Thymus (tissue), 14 donors: Measurements from ENCODE around the gene ASPSCR1. TPM values are rescaled to one million over a fixed set of nuclear protein-coding genes. Genes with fewer than 3 reads are reported as not detected.

Experiments
- DNase-seq, 9 donors: peaks; one replicate each; pipeline ENCODE4 v3.0.0-alpha.2; 2013; ENCODE audit warnings: low spot score in 9 of 9, low read depth in 6 of 9, missing footprints in 1 of 9
- H3K27ac ChIP-seq, 2 donors: one replicate each; pipeline ENCODE4 v1.5.1; 2013; ENCODE audit warnings: control low read depth in 1 of 2, low read depth in 1 of 2, low read length in 1 of 2, mild to moderate bottlenecking in 1 of 2, moderate library complexity in 1 of 2
- H3K27me3 ChIP-seq, 2 donors: one replicate each; pipeline ENCODE4 v1.5.1; 2013; ENCODE audit warnings: low read length in 1 of 2; ENCODE audit not compliant: control insufficient read depth in 2 of 2, insufficient read depth in 1 of 2
- H3K36me3 ChIP-seq, 2 donors: one replicate each; pipeline ENCODE4 v1.5.1; 2013; ENCODE audit warnings: low read length in 1 of 2, mild to moderate bottlenecking in 1 of 2, moderate library complexity in 1 of 2; ENCODE audit not compliant: control insufficient read depth in 2 of 2, insufficient read depth in 2 of 2
- H3K4me1 ChIP-seq, 2 donors: one replicate each; pipeline ENCODE4 v1.5.1; 2013; ENCODE audit warnings: low read length in 2 of 2; ENCODE audit not compliant: control insufficient read depth in 2 of 2, insufficient read depth in 2 of 2
- H3K4me3 ChIP-seq, 2 donors: one replicate each; pipeline ENCODE4 v1.5.1; 2013; ENCODE audit warnings: low read length in 2 of 2, control low read depth in 1 of 2, mild to moderate bottlenecking in 1 of 2
- H3K9me3 ChIP-seq, 2 donors: one replicate each; pipeline ENCODE4 v1.5.1; 2013; ENCODE audit warnings: low read length in 1 of 2, mild to moderate bottlenecking in 1 of 2; ENCODE audit not compliant: control insufficient read depth in 2 of 2, insufficient read depth in 1 of 2
- WGBS: extraction: QIAGEN DNeasy Blood & Tissue Kit; methylation state at CpG from one replicate; pipeline ENCODE4 v1.1.7; 2013; 5-methylcytosine and 5-hydroxymethylcytosine counted together
- long read RNA-seq, 10 donors: transcript quantifications; one replicate each; lab custom pipeline, GENCODE V29; 2026
- polyA plus RNA-seq: library from polyadenylated mRNA; stranded (reverse); fragments of 200-250 nt; gene quantifications from one replicate; pipeline ENCODE4 v1.2.3, GENCODE V29; 2013
- total RNA-seq: library from RNA; stranded (reverse); fragments of 120-200 nt; gene quantifications from one replicate; pipeline ENCODE4 v1.2.4, GENCODE V29; 2013
- donor health status: healthy.

The ASPSCR1 gene, protein sequence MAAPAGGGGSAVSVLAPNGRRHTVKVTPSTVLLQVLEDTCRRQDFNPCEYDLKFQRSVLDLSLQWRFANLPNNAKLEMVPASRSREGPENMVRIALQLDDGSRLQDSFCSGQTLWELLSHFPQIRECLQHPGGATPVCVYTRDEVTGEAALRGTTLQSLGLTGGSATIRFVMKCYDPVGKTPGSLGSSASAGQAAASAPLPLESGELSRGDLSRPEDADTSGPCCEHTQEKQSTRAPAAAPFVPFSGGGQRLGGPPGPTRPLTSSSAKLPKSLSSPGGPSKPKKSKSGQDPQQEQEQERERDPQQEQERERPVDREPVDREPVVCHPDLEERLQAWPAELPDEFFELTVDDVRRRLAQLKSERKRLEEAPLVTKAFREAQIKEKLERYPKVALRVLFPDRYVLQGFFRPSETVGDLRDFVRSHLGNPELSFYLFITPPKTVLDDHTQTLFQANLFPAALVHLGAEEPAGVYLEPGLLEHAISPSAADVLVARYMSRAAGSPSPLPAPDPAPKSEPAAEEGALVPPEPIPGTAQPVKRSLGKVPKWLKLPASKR
- total RNA-seq (27.6 TPM), polyA plus RNA-seq (57.6 TPM)
- long read RNA-seq, donor 1 = 0 reads
- long read RNA-seq, donor 2, transcript ASPSCR1-202 (16 exons, 1,843 nt) = major isoform, 13 of 22 reads
- long read RNA-seq, donor 2, partial matches to known transcripts = 5 of 22 reads
- long read RNA-seq, donor 2, other reads (novel, unspliced or antisense) = 0 of 22 reads
- long read RNA-seq, donor 3, partial matches to known transcripts = 0 of 6 reads
- long read RNA-seq, donor 3, other reads (novel, unspliced or antisense) = 0 of 6 reads
- long read RNA-seq, donor 4, transcript ASPSCR1-217 (2 exons, 3,976 nt) = major isoform, 5 of 8 reads
- long read RNA-seq, donor 4, partial matches to known transcripts = 0 of 8 reads
- long read RNA-seq, donor 4, other reads (novel, unspliced or antisense) = 0 of 8 reads
- long read RNA-seq, donor 5, transcript ASPSCR1-202 (16 exons, 1,843 nt) = major isoform, 6 of 10 reads
- long read RNA-seq, donor 5, partial matches to known transcripts = 0 of 10 reads
- long read RNA-seq, donor 5, other reads (novel, unspliced or antisense) = 0 of 10 reads
- long read RNA-seq, donor 6, transcript ASPSCR1-202 (16 exons, 1,843 nt) = major isoform, 5 of 7 reads
- long read RNA-seq, donor 6, partial matches to known transcripts = 0 of 7 reads
- long read RNA-seq, donor 6, other reads (novel, unspliced or antisense) = 0 of 7 reads
- long read RNA-seq, donor 7, partial matches to known transcripts = 0 of 3 reads
- long read RNA-seq, donor 7, other reads (novel, unspliced or antisense) = 0 of 3 reads
- long read RNA-seq, donor 8, partial matches to known transcripts = 0 of 2 reads
- long read RNA-seq, donor 8, other reads (novel, unspliced or antisense) = 0 of 2 reads
- long read RNA-seq, donor 9, full-length matches to known transcripts = 5 of 5 reads
- long read RNA-seq, donor 9, partial matches to known transcripts = 0 of 5 reads
- long read RNA-seq, donor 9, other reads (novel, unspliced or antisense) = 0 of 5 reads
- long read RNA-seq, donor 10, partial matches to known transcripts = 0 of 2 reads
- long read RNA-seq, donor 10, other reads (novel, unspliced or antisense) = 0 of 2 reads

DNA sequence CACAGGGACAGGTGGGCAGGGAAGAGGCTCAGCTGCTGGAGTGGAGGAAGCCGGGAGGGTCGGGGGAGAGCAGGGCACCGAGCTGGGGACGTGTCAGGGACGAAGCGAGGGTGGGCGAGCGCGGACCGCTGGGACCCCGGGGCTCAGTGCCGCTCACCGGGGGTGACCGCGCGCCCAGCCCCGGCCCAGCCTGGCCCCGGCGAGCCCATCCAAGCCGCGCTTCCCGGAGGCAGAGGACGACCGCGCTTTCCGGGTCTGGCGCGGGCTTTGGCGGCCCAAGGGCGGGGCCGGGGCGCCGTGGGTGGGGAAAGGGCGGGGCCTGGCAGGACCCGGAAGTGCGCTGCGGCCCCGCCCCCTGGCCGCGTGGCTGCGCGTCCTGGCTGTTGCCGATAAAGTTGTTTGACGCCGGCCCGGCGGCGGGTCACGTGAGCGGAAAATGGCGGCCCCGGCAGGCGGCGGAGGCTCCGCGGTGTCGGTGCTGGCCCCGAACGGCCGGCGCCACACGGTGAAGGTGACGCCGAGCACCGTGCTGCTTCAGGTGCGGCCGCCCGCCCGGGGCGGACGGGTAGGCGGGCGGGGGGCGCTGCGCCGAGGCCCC is at the start of gene ASPSCR1:
Gene ASPSCR1, plus strand, starts transcription at position 419 of the 598 bp plus-strand sequence. Its CDS starts 18 bp downstream, at position 437.
- WGBS = under 1% methylated on average over 76 of the region's 76 CpGs
- peaks cover 0 to 21% of the 10 kb centered on the region in 2 donors for H3K9me3 ChIP-seq
- peak; percentile 70 to 94 (median 88) for DNase-seq

DNA sequence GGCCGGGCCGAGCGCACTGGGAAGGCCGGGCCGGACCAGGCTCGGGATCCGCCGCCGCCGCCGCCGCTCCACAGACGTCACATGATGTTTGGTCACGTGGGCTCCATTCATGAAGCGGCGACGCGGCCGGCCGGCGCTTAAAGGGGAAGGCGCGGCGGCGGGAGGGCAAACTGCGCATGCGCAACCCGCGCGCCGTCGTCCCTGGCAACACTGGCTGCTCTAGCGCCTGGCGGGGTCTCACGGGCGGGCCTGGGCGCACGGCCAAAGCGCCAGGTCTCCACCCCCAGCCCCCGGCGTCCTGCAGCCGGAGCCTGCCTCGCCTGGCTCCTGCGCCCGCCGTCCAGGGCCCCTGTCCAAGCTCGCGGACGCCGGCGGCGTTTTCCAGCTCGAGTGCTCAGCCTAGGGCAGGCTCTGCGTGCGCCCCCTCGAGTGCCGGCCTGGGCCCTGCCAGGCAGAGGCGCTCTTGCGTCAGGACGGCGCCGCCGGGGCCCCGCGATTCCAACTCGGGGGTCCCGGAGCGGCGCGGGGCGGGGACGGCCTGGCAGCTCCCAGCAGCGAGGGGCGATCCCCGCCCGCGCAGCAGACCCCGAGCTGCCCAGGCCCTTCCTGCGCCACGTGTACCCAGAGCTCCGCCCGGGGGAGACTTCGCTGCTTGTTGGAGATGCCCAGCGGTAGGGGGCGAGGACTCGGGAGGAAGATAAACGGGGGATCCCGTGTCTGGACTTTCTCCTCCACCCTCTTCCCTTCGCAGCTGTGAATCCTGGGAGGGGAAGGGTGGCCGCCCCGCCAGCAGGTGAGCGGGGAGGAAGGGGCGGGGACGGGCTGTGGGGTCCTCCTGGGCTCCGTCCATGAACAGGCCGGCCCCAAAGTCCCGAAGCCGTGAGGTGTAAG is 49.5 kb upstream of the ASPSCR1 start, which contains the start of gene MAFG:
Gene MAFG, minus strand, starts transcription at position 83 of the 891 bp plus-strand sequence. CDS start 4,550 bp downstream, outside the sequence.
- 1% methylated on average over 98 of the region's 98 CpGs for WGBS
- peak within 1 kb of the TSS; percentile 76 to 78 for H3K27ac ChIP-seq
- H3K4me3 ChIP-seq = peak within 1 kb of the TSS; percentile 59 to 92
- H3K36me3 ChIP-seq = peaks cover under 1% of the 10 kb centered on the region in 2 donors
- peaks cover 35 to 54% of the 10 kb centered on the region in 2 donors for H3K4me1 ChIP-seq
- H3K9me3 ChIP-seq = peaks cover 0 to 8% of the 10 kb centered on the region in 2 donors
- peaks cover 20 to 55% of the 10 kb centered on the region in 2 donors for H3K27me3 ChIP-seq
- peak; percentile 65 to 97 (median 91) for DNase-seq

More for the DNA sequence above, at the start of gene ASPSCR1:
- Histone ChIP-seq H3K4me1 (peaks cover 11 to 34% of the 10 kb centered on the region in 2 donors), H3K27ac (peak within 1 kb of the TSS in 1 of 2 donors; percentile 94), H3K27me3 (peaks cover 5 to 15% of the 10 kb centered on the region in 2 donors), H3K4me3 (peak within 1 kb of the TSS; percentile 77 to 92), H3K36me3 (peaks cover 0 to 8% of the 10 kb centered on the region in 2 donors)

DNA sequence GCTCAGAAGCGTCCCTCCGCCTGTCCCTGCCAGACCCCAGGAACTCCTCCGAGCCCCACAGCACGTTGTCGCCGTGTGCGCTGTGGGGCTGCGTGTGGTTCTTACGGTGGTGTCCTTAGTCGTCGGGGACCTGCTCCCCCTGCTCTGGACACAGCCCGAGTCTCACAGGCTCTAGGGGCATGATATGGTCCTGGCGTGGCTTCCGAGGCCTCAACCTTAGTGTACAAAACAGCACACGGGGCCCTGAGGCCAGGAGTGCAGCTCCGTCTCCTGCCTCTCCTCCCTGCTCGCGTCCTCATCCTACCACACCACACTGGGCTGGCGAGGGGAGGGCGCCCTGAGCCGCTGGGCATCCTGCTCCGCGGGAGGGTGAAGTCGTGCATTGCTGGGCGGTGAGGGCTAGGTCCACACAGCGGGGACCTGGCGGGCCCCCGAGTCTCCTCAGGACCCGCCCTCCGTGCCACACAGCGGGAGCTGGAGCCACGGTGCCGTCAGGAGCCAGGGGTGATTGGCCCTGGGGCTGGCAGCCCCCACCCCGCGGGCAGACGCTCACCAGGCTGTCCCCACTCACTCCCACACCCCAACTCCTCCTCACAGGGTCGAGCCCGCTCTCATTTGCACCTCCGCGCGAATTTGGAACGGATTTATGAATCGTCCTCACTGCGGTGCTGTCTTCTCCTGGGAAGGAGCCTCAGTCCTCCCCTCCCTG is 48.7 kb upstream of the ASPSCR1 start:
- H3K4me3 ChIP-seq = peak overlapping the region; percentile 27 to 92
- H3K4me1 ChIP-seq = peaks cover 31 to 52% of the 10 kb centered on the region in 2 donors
- no peak for DNase-seq
- WGBS = 24% methylated on average over 44 of the region's 44 CpGs
- peaks cover 0 to 8% of the 10 kb centered on the region in 2 donors for H3K9me3 ChIP-seq
- no peak overlapping the region for H3K27ac ChIP-seq
- H3K27me3 ChIP-seq = peaks cover 20 to 52% of the 10 kb centered on the region in 2 donors
- no peaks in the 10 kb centered on the region for H3K36me3 ChIP-seq

DNA sequence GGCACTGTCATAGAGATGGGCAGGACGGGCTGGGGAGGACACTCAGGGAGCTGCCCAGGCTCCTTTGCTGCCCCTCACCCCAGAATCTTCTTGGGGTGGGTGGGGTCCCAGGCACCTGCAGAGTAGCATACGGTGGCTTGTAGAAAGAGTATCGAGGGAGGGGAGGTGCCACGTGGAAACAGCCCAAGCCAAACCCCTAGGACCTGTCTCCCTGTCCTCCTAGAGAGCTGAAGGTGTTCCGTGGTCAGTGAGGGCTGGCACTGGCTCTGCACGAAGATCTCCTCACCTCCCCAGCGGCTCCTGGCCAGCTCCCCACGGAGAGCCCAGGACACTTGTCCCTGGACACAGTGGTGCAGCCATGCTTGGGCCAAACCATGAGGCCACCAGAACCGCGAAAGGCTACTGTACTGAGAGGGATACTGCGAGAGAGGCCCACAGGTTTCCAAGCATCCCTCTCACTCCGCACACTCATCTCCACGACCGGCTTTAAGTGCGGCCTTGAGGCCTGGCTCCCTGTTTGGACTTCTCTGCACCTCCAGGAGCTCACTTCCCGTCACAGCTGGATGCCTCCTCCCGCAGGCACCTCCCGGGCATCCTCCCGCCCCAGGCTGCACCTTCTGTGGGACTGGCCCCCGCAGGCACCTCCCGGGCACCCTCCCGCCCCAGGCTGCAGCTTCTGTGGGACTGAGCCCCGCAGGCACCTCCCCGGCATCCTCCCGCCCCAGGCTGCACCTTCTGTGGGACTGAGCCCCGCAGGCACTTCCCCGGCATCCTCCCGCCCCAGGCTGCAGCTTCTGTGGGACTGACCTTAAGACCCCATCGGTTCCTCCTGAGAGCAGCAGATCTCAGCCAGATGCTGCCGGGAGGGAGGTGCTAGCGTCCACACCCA is 47.9 kb upstream of the ASPSCR1 start:
- no peak overlapping the region for H3K27ac ChIP-seq
- peaks cover 0 to 8% of the 10 kb centered on the region in 2 donors for H3K9me3 ChIP-seq
- DNase-seq = no peak
- H3K27me3 ChIP-seq = peaks cover 20 to 47% of the 10 kb centered on the region in 2 donors
- H3K36me3 ChIP-seq = no peaks in the 10 kb centered on the region
- H3K4me3 ChIP-seq = peak overlapping the region in 1 of 2 donors; percentile 27
- 94% methylated on average over 31 of the region's 31 CpGs for WGBS
- peaks cover 24 to 44% of the 10 kb centered on the region in 2 donors for H3K4me1 ChIP-seq

DNA sequence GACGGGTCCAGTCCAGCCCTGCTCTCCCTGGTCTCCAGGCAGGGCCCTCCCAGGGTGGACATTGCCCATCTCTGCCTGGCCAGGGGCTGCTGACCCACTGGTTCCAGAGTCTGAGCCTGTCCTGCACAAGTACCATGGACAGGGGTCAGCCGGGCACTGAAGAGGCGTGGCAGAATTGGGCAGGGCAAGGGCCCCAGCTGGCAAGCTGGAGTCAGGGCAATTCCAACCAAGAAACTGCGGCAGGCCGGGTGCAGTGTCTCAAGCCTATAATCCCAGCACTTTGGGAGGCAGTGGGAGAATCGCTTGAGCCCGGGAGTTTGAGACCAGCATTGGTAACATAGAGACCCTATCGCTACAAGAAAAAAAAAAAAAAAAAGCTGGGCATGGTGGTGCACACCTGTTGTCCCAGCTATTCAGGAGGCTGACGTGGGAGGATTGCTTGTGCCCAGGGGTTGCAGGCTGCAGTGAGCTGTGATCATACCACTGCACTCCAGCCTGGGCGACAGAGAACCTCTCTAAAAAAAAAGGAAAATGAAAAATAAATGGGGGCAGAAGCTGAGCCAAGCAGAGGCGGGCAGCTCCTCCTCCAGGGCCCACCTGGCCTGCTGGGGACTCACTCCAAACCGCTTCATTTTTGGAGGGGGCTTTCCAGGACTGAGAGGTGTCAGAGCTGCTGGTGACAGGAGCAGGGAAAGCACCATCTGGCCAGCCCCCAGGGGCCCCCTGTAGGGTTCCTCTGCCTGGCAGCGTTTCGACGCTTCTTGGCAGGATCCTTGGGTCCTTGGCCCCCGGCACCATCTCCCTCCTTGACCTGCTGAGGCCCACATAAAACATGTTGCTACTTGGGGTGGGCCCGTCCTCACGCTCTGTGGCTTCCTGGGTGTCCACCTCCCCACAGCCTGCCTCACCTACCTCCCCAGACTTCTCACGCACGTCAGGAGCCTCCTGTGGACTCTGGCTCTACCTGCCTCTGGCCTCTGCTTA is 47.0 kb upstream of the ASPSCR1 start:
- no peaks in the 10 kb centered on the region for H3K36me3 ChIP-seq
- DNase-seq = peak in 1 of 9 donors; percentile 30
- H3K4me1 ChIP-seq = peaks cover 16 to 35% of the 10 kb centered on the region in 2 donors
- peaks cover 0 to 8% of the 10 kb centered on the region in 2 donors for H3K9me3 ChIP-seq
- peak overlapping the region in 1 of 2 donors; percentile 10 for H3K27ac ChIP-seq
- H3K4me3 ChIP-seq = no peak overlapping the region
- H3K27me3 ChIP-seq = peaks cover 20 to 53% of the 10 kb centered on the region in 2 donors
- 79% methylated on average over 20 of the region's 20 CpGs for WGBS

DNA sequence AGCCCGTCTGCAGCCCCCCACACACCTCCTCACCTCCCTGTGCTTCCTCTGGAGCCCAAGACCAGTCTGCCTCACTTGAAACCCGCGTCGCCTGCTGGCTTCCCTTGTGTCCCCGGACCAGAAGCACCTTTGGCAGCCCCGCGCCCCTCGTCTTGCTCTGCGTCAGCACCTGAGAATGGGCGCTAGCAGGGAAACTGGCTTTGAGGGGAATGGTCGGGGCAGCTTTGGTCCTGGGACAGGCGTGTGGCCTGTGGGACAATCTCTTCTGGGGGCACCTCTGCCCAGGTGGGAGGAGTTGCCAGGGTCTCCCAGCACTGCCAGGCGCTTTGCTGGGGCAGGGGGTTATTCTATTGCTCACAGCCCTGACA is 46.3 kb upstream of the ASPSCR1 start:
- no peak for DNase-seq
- peaks cover 0 to 8% of the 10 kb centered on the region in 2 donors for H3K9me3 ChIP-seq
- peaks cover 20 to 58% of the 10 kb centered on the region in 2 donors for H3K27me3 ChIP-seq
- H3K4me3 ChIP-seq = no peak overlapping the region
- peak overlapping the region in 1 of 2 donors; percentile 10 for H3K27ac ChIP-seq
- H3K4me1 ChIP-seq = peaks cover 14 to 29% of the 10 kb centered on the region in 2 donors
- 85% methylated on average over 13 of the region's 13 CpGs for WGBS
- no peaks in the 10 kb centered on the region for H3K36me3 ChIP-seq
